ENCODE measurements around the gene MMD2.

GRCh38 chr7:4959306-4959705 lies 319 bp upstream of the MMD2 start:
- TF ChIP-seq ZNF70 (CRISPR knock-in tag; IDR thresholded peaks at IDR 0.05) (no peak), ARNTL (CRISPR knock-in tag; IDR thresholded peaks at IDR 0.05; ENCODE audit: borderline replicate concordance, low read depth) (no peak), ZC3H10 (CRISPR knock-in tag; IDR thresholded peaks at IDR 0.05) (no peak), ESRRG (CRISPR knock-in tag; IDR thresholded peaks at IDR 0.05) (no peak)

Measured in SK-N-SH treated with all-trans-retinoic acid at 6 μM for 48 hours (cell line).